ENCODE measurements around the gene TFF2.

Gene TFF2

GRCh38 chr21:42375506-42375905, 24.7 kb upstream of the TFF2 start:
- ChIA-PET CTCF (no interaction called here), POLR2A (ENCODE audit: low non-redundant PET) (no interaction called here)
- no peak for TF ChIP-seq CTCF (conservative IDR thresholded peaks at IDR 0.05; ENCODE audit: low read depth)
- no peak overlapping the region for H3K27ac ChIP-seq
- no peak for DNase-seq (ENCODE audit: low spot score)

GRCh38 chr21:42374864-42375499, 24.2 kb upstream of the TFF2 start:
- POLR2A ChIA-PET (ENCODE audit: low non-redundant PET), result no interaction called here
- DNase-seq (ENCODE audit: low spot score), result no peak
- CTCF ChIA-PET, result no interaction called here
- no peak overlapping the region for H3K27ac ChIP-seq
- TF ChIP-seq CTCF (conservative IDR thresholded peaks at IDR 0.05; ENCODE audit: low read depth), result no peak

- ChIA-PET CTCF (no interaction called here), POLR2A (ENCODE audit: low non-redundant PET) (no interaction called here)
- no peak for TF ChIP-seq CTCF (conservative IDR thresholded peaks at IDR 0.05; ENCODE audit: low read depth)
- no peak overlapping the region for H3K27ac ChIP-seq
- DNase-seq (ENCODE audit: low spot score), result no peak
These were observed 23.7 kb upstream of the TFF2 start for GRCh38 chr21:42374457-42374856.

GRCh38 chr21:42373908-42374455, 23.2 kb upstream of the TFF2 start:
- no peak for DNase-seq (ENCODE audit: low spot score)
- CTCF ChIA-PET, result no interaction called here
- no peak overlapping the region for H3K27ac ChIP-seq
- POLR2A ChIA-PET (ENCODE audit: low non-redundant PET), result no interaction called here
- TF ChIP-seq CTCF (conservative IDR thresholded peaks at IDR 0.05; ENCODE audit: low read depth), result no peak

GRCh38 chr21:42373196-42373907, 22.6 kb upstream of the TFF2 start:
- CTCF ChIA-PET, result no interaction called here
- POLR2A ChIA-PET (ENCODE audit: low non-redundant PET), result no interaction called here
- DNase-seq (ENCODE audit: low spot score), result no peak
- no peak overlapping the region for H3K27ac ChIP-seq
- TF ChIP-seq CTCF (conservative IDR thresholded peaks at IDR 0.05; ENCODE audit: low read depth), result no peak

GRCh38 chr21:42370894-42371654, 20.3 kb upstream of the TFF2 start:
- no peak for TF ChIP-seq CTCF (conservative IDR thresholded peaks at IDR 0.05; ENCODE audit: low read depth)

More at GRCh38 chr21:42370894-42371654, 20.3 kb upstream of the TFF2 start:
- POLR2A ChIA-PET (ENCODE audit: low non-redundant PET), result no interaction called here
- no peak overlapping the region for H3K27ac ChIP-seq
- no peak for DNase-seq (ENCODE audit: low spot score)
- CTCF ChIA-PET, result no interaction called here

Measured in RWPE1 (cell line).